K562 (cell line): ENCODE results near the gene ERAS. TPM values are rescaled to one million over a fixed set of nuclear protein-coding genes. Genes with fewer than 3 reads are reported as not detected.

Experiments
- ATAC-seq: fragments of 200-7000 bp; cut with Tn5 transposase; 3 replicates; pipeline ENCODE4 v1.9.1; 2020; ENCODE audit warnings: moderate library complexity
- BruUV-seq: library from RNA; stranded (reverse); fragments of 400-500 nt; replicated peaks from 2 replicates; lab custom pipeline; 2021; lab: Mats Ljungman, UMichigan
- CTCF ChIA-PET: fragments of 300-600 bp; formaldehyde crosslinking; extraction: SDS; loops from one replicate; lab custom pipeline; 2021; ENCODE audit warnings: low intra/inter-chr PET ratio; lab: Yijun Ruan, JAX
- POLR2A ChIA-PET: fragments of 300-600, 350-650 bp; sonication (Branson Sonifier 250); formaldehyde crosslinking; extraction: SDS; loops from one replicate; lab custom pipeline; 2021; ENCODE audit warnings: antibody characterized with exemption, inconsistent platforms; lab: Yijun Ruan, JAX
- DNase-seq, 4 experiments: peaks; one replicate each; pipeline versions ENCODE4 v3.0.0 to v3.0.0-alpha.2; 2011 to 2018; ENCODE audit warnings: low spot score in 3 of 4, mixed read lengths in 3 of 4; ENCODE audit errors: extremely low read depth in 1 of 4
- FAIRE-seq: peaks from 2 replicates; lab custom pipeline; 2011; peaks lifted over from hg19 to GRCh38; lab: Jason Lieb, UNC
- H2AFZ ChIP-seq: 2 replicates; pipeline ENCODE4 v1.6.0; 2011; ENCODE audit warnings: low read depth, low read length, control low read depth, inconsistent platforms
- H3K27ac ChIP-seq: fragments of 200-600 bp; 3 replicates; pipeline ENCODE4 v1.8.0; 2011; ENCODE audit warnings: low read depth, mild to moderate bottlenecking, control low read depth, inconsistent platforms, low read length, moderate library complexity, mixed read lengths; ENCODE audit errors: extremely low read depth
- H3K27me3 ChIP-seq, 2 experiments: fragments of 300-600 bp in 1 of 2; 2 replicates in 1 of 2; 3 replicates in 1 of 2; pipeline versions ENCODE4 v1.6.0 to v1.8.0; 2011; ENCODE audit warnings: inconsistent platforms in 2 of 2, low read length in 2 of 2, mild to moderate bottlenecking in 1 of 2, mixed read lengths in 1 of 2, moderate library complexity in 1 of 2; ENCODE audit not compliant: control insufficient read depth in 2 of 2, insufficient read depth in 2 of 2
- H3K36me3 ChIP-seq: fragments of 300-600 bp; 3 replicates; pipeline ENCODE4 v1.8.0; 2011; ENCODE audit warnings: mild to moderate bottlenecking, low read length, inconsistent platforms; ENCODE audit not compliant: control insufficient read depth, insufficient read depth
- H3K4me1 ChIP-seq, 2 experiments: fragments of 200-600 bp in 1 of 2; replicated peaks in 1 of 2; 2 replicates in 1 of 2; 3 replicates in 1 of 2; pipeline versions ENCODE4 v1.5.1 to v1.8.0; 2011; ENCODE audit warnings: inconsistent platforms in 2 of 2, low read length in 2 of 2, mild to moderate bottlenecking in 1 of 2, mixed read lengths in 1 of 2, moderate library complexity in 1 of 2; ENCODE audit not compliant: control insufficient read depth in 2 of 2, insufficient read depth in 2 of 2
- H3K4me2 ChIP-seq: 2 replicates; pipeline ENCODE4 v1.6.1; 2011; ENCODE audit warnings: low read length, control low read depth, inconsistent platforms, mixed read lengths; ENCODE audit not compliant: insufficient read depth
- H3K4me3 ChIP-seq: fragments of 200-600 bp; sonication (generic), shearing (Covaris generic); 2 replicates; pipeline ENCODE4 v1.5.1; 2016; ENCODE audit warnings: control low read depth, inconsistent platforms
- H3K79me2 ChIP-seq: fragments of 200-600 bp; 3 replicates; pipeline ENCODE4 v1.8.0; 2011; ENCODE audit warnings: low read length, inconsistent platforms; ENCODE audit not compliant: control insufficient read depth, insufficient read depth
- H3K9ac ChIP-seq, 2 experiments: 2 replicates each; pipeline versions ENCODE4 v1.6.0 to v1.6.1; 2011; ENCODE audit warnings: low read depth in 2 of 2, low read length in 2 of 2, control low read depth in 1 of 2, inconsistent platforms in 1 of 2, mild to moderate bottlenecking in 1 of 2, mixed read lengths in 1 of 2; ENCODE audit not compliant: insufficient read depth in 1 of 2
- H3K9me1 ChIP-seq: one replicate; pipeline ENCODE4 v1.6.0; 2011; ENCODE audit warnings: inconsistent platforms, mild to moderate bottlenecking, low read length, moderate library complexity; ENCODE audit not compliant: control insufficient read depth, insufficient read depth
- H3K9me3 ChIP-seq: replicated peaks from 2 replicates; pipeline ENCODE4 v1.5.1; 2011; ENCODE audit warnings: low read depth, low read length, inconsistent platforms; ENCODE audit not compliant: control insufficient read depth, insufficient read depth
- H4K20me1 ChIP-seq: replicated peaks from 2 replicates; pipeline ENCODE4 v1.6.1; 2011; ENCODE audit warnings: low read length, inconsistent platforms, mixed read lengths; ENCODE audit not compliant: control insufficient read depth, insufficient read depth
- CTCF ChIP-seq, 3 experiments: IDR thresholded peaks in 2 of 3; conservative IDR thresholded peaks in 1 of 3; 2 replicates each; pipeline ENCODE4 v1.5.1; 2011 to 2012; ENCODE audit warnings: low read length in 3 of 3, mild to moderate bottlenecking in 3 of 3, control low read depth in 2 of 3, improper control_type of control experiment in 1 of 3, inconsistent platforms in 1 of 3, low read depth in 1 of 3, mixed read lengths in 1 of 3, moderate library complexity in 1 of 3; ENCODE audit not compliant: insufficient read depth in 2 of 3
- MCM2 ChIP-seq: fragments of 450-650 bp; IDR thresholded peaks from 2 replicates; pipeline ENCODE4 v1.6.1; 2017; ENCODE audit warnings: low read depth, mild to moderate bottlenecking
- ZBTB33 ChIP-seq: sonication (generic); formaldehyde crosslinking; IDR thresholded peaks from 2 replicates; pipeline ENCODE4 v1.8.1; 2023; ENCODE audit warnings: mild to moderate bottlenecking, missing genetic modification reagents
- WGBS: fragments of 100-300 bp; shearing (Covaris generic); methylation state at CpG from one replicate; pipeline ENCODE4 v1.1.6; 2016; ENCODE audit warnings: low coverage, mixed read lengths; ENCODE audit not compliant: insufficient coverage; ENCODE audit errors: missing lambda C conversion rate; 5-methylcytosine and 5-hydroxymethylcytosine counted together
- in situ Hi-C: fragments of 300-500 bp; cut with MboI; formaldehyde crosslinking; loops from 4 replicates; pipeline ENCODE4 v1.15.0; 2018; ENCODE audit warnings: inconsistent platforms, mixed read lengths
- intact Hi-C: fragments of 100-400 bp; cut with micrococcal nuclease; formaldehyde crosslinking; loops from 2 replicates; pipeline ENCODE4 v1.14.2; 2022
- polyA plus RNA-seq, 8 experiments: library from polyadenylated mRNA; depleted of rRNA in 4 of 8; stranded (reverse) in 5 of 8; unstranded in 3 of 8; fragments of >200 nt; fragmentation: Nextera tagmentation in 2 of 8; fragmentation: Illumina TruSeq in 1 of 8; extraction: Ambion mirVana in 2 of 8; extraction: Trizol in 1 of 8; gene quantifications; 2 replicates each; pipeline versions ENCODE4 v1.2.1 to v1.2.3, GENCODE V29; 2011 to 2014; ENCODE audit warnings: inconsistent platforms in 1 of 8, missing spikeins in 1 of 8
- total RNA-seq, 7 experiments: library from RNA; depleted of rRNA in 6 of 7; stranded (reverse); fragments of >200 nt in 6 of 7; fragmentation: Illumina TruSeq in 2 of 7; extraction: Trizol in 2 of 7; gene quantifications; 2 replicates each; pipeline versions ENCODE4 v1.2.1 to v1.2.3, GENCODE V29; 2011 to 2021; ENCODE audit warnings: low replicate concordance in 1 of 7
- TF ChIP-seq, protein P1 (sequence below), 2 experiments: fragments of 450-650 bp; formaldehyde crosslinking in 1 of 2; IDR thresholded peaks; 2 replicates each; pipeline versions ENCODE4 v1.4.0 to v1.6.1; 2014 to 2020; ENCODE audit warnings: mild to moderate bottlenecking in 2 of 2, borderline replicate concordance in 1 of 2, low read depth in 1 of 2

The ERAS gene
- total and polyA plus RNA-seq, 9 of the 15 experiments (the other 6 are each of a cell fraction or from before 2014, with no cell fraction given), result 0.07 to 0.12 TPM; not detected in 7

DNA sequence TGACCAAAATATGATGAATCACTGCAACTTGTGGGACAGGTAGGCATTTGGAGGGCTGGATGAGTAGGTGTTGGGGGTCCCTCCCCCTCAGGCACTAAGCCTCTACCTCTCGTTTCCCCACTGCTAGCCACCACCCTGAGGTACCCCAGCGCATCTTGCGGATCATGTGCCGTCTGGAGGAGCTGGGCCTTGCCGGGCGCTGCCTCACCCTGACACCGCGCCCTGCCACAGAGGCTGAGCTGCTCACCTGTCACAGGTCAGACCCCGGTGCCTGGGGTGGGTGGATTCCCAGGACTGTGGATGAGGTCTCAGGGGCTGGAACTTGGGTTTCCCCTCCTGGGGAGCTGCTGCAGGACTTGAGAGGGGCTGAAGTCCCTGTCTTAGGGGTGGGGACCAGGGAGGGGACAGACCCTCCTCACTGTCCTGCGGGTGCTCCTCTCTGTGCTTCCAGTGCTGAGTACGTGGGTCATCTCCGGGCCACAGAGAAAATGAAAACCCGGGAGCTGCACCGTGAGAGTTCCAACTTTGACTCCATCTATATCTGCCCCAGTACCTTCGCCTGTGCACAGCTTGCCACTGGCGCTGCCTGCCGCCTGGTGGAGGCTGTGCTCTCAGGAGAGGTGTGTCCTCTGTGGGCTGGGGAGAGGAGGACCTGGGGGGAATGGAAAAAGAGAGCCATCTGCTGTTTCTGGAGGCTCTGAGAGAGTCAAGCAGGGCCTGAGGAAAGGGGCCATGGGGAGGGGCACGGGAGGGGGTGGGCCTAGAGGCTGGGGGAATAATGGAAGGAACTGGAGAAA is 10.1 kb upstream of the ERAS start:
- intact Hi-C loops, result no loop called here
- Histone ChIP-seq H3K9me3 (no peaks in the 10 kb centered on the region), H3K27ac (no peak overlapping the region), H3K4me2 (no peak overlapping the region), H3K9me1 (no peaks in the 10 kb centered on the region)
- WGBS, result 92% methylated on average over 2 of the region's 18 CpGs
- in situ Hi-C loops, result no loop called here
- CTCF ChIA-PET, result no interaction called here
- ATAC-seq, result peak; percentile 80
- TF ChIP-seq MCM2, result no peak
- TF ChIP-seq, protein P1, sequence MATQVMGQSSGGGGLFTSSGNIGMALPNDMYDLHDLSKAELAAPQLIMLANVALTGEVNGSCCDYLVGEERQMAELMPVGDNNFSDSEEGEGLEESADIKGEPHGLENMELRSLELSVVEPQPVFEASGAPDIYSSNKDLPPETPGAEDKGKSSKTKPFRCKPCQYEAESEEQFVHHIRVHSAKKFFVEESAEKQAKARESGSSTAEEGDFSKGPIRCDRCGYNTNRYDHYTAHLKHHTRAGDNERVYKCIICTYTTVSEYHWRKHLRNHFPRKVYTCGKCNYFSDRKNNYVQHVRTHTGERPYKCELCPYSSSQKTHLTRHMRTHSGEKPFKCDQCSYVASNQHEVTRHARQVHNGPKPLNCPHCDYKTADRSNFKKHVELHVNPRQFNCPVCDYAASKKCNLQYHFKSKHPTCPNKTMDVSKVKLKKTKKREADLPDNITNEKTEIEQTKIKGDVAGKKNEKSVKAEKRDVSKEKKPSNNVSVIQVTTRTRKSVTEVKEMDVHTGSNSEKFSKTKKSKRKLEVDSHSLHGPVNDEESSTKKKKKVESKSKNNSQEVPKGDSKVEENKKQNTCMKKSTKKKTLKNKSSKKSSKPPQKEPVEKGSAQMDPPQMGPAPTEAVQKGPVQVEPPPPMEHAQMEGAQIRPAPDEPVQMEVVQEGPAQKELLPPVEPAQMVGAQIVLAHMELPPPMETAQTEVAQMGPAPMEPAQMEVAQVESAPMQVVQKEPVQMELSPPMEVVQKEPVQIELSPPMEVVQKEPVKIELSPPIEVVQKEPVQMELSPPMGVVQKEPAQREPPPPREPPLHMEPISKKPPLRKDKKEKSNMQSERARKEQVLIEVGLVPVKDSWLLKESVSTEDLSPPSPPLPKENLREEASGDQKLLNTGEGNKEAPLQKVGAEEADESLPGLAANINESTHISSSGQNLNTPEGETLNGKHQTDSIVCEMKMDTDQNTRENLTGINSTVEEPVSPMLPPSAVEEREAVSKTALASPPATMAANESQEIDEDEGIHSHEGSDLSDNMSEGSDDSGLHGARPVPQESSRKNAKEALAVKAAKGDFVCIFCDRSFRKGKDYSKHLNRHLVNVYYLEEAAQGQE (IDR thresholded peaks at IDR 0.05; ENCODE audit: borderline replicate concordance), result peak; percentile 16; the same call in 1 of the 2 replicates
- TF ChIP-seq, protein P1 (CRISPR knock-in tag; IDR thresholded peaks at IDR 0.05; ENCODE audit: low read depth), result no peak
- peak; percentile 83 for TF ChIP-seq ZBTB33 (CRISPR knock-in tag)
- TF ChIP-seq CTCF (IDR thresholded peaks at IDR 0.05 in 2 of 3, conservative IDR thresholded peaks at IDR 0.05 in 1 of 3; ENCODE audit: insufficient read depth in 2 of 3, low read depth in 1 of 3, low read length in 3 of 3), result peak; percentile 22 to 41 (median 32); a peak in 3 of 6 replicates
- TF ChIP-seq, all 486 proteins: peak for 3
- Histone ChIP-seq H3K4me1 (peaks cover 5 to 12% of the 10 kb centered on the region in 2 experiments; a peak in 4 of 5 replicates), H3K4me3 (no peak overlapping the region), H3K9ac (peak overlapping the region in 1 of 2 experiments; percentile 58; a peak in 2 of 4 replicates), H3K79me2 (no peaks in the 10 kb centered on the region), H3K36me3 (peaks cover 37% of the 10 kb centered on the region; the same call in 2 of the 3 replicates), H2AFZ (no peak overlapping the region), H3K27me3 (no peaks in the 10 kb centered on the region), H4K20me1 (no peaks in the 10 kb centered on the region)
- peak in 1 of 4 experiments; percentile 21 for DNase-seq
- no TSS peak for BruUV-seq
- no peak for FAIRE-seq
- POLR2A ChIA-PET, result interaction anchor here (0.7 kb wide), 1 partner anchor 11 kb away, joined by 3 read pairs; no protein-coding TSS in a partner anchor
